Fibroblast of lung (primary cell): ENCODE measurements around the gene MSH6. TPM values are rescaled to one million over a fixed set of nuclear protein-coding genes. Genes with fewer than 3 reads are reported as not detected.

ENCODE experiments used
- DNase-seq, 2 donors: peaks; one replicate each; pipeline versions ENCODE4 v3.0.0 to v3.0.0-alpha.2; 2010; ENCODE audit warnings: low read depth in 2 of 2
- H2AFZ ChIP-seq: 2 replicates; pipeline ENCODE4 v1.5.1; 2012; ENCODE audit warnings: low read length, control low read depth, inconsistent platforms
- H3K27ac ChIP-seq: 2 replicates; pipeline ENCODE4 v1.5.1; 2011; ENCODE audit warnings: low read length, control low read depth; ENCODE audit not compliant: insufficient read depth
- H3K27me3 ChIP-seq: 2 replicates; pipeline ENCODE4 v1.5.1; 2011; ENCODE audit warnings: mild to moderate bottlenecking, low read length; ENCODE audit not compliant: control insufficient read depth, insufficient read depth
- H3K36me3 ChIP-seq: 2 replicates; pipeline ENCODE4 v1.5.1; 2011; ENCODE audit warnings: low read length; ENCODE audit not compliant: control insufficient read depth, insufficient read depth
- H3K4me1 ChIP-seq: 2 replicates; pipeline ENCODE4 v1.5.1; 2011; ENCODE audit warnings: low read length; ENCODE audit not compliant: control insufficient read depth, insufficient read depth; ENCODE audit errors: extremely low read depth
- H3K4me2 ChIP-seq: 2 replicates; pipeline ENCODE4 v1.5.1; 2011; ENCODE audit warnings: low read length, control low read depth; ENCODE audit not compliant: insufficient read depth; ENCODE audit errors: extremely low read depth
- H3K4me3 ChIP-seq, 4 experiments: fragments of 200-600 bp in 1 of 4; sonication (generic) in 1 of 4; replicated peaks in 1 of 4; 2 replicates each; pipeline ENCODE4 v1.5.1; 2011 to 2016; ENCODE audit warnings: low read length in 4 of 4, low read depth in 3 of 4, mild to moderate bottlenecking in 3 of 4, control low read depth in 2 of 4, inconsistent platforms in 1 of 4, mixed read lengths in 1 of 4; ENCODE audit not compliant: insufficient read depth in 1 of 4; ENCODE audit errors: control extremely low read depth in 1 of 4
- H3K79me2 ChIP-seq: 2 replicates; pipeline ENCODE4 v1.5.1; 2012; ENCODE audit warnings: mild to moderate bottlenecking, low read length, inconsistent platforms; ENCODE audit not compliant: control insufficient read depth, insufficient read depth
- H3K9ac ChIP-seq: 2 replicates; pipeline ENCODE4 v1.5.1; 2011; ENCODE audit warnings: mild to moderate bottlenecking, low read length, control low read depth; ENCODE audit not compliant: insufficient read depth
- H3K9me3 ChIP-seq: 2 replicates; pipeline ENCODE4 v1.5.1; 2012; ENCODE audit warnings: low read depth, low read length; ENCODE audit not compliant: control insufficient read depth, insufficient read depth
- H4K20me1 ChIP-seq: 2 replicates; pipeline ENCODE4 v1.5.1; 2011; ENCODE audit warnings: low read length; ENCODE audit not compliant: control insufficient read depth, insufficient read depth; ENCODE audit errors: extremely low read depth
- EZH2 ChIP-seq: IDR thresholded peaks from 2 replicates; pipeline ENCODE4 v1.5.1; 2012; ENCODE audit warnings: low read length, control low read depth, mild to moderate bottlenecking; ENCODE audit errors: missing control alignments
- polyA plus RNA-seq, 2 donors: library from polyadenylated mRNA; depleted of rRNA in 1 of 2; stranded (reverse) in 1 of 2; unstranded in 1 of 2; fragments of >200 nt; gene quantifications; 2 replicates each; pipeline ENCODE4 v1.2.1, GENCODE V29; 2011 to 2012; ENCODE audit warnings: missing spikeins in 1 of 2
- total RNA-seq: library from RNA; depleted of rRNA; stranded (reverse); fragments of >200 nt; gene quantifications from 2 replicates; pipeline ENCODE4 v1.2.1, GENCODE V29; 2014
- TF ChIP-seq, protein P1 (sequence below), 2 donors: IDR thresholded peaks in 1 of 2; conservative IDR thresholded peaks in 1 of 2; 1 replicate in 1 of 2; 2 replicates in 1 of 2; pipeline ENCODE4 v1.5.1; 2011 to 2012; ENCODE audit warnings: low read length in 2 of 2, control low read depth in 1 of 2, inconsistent platforms in 1 of 2, low read depth in 1 of 2, mild to moderate bottlenecking in 1 of 2

Gene MSH6
- total and polyA plus RNA-seq, 2 donors (not counting 1 experiment from before 2014, with no cell fraction given): 29.4 to 37.9 TPM

DNA sequence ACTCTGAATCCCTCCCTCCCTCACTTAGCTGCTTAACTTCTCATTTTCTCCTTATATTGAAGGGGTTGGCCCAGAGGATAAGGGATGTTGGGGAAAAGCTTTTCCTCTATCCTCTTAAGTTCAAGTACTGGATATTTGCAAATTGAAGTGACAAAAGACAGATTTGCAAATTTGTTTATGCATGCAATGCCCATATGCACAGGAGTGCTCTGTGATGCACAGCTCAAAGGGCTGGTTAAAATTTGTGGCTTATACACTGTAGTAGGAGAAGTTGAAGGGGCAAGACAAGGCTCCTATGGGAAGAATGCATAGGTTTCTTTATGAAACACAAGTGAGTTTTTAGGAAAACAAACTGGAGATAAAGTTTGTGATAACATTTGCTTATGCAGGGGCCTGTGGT lies 8.4 kb upstream of the MSH6 start:
- TF ChIP-seq, protein P1, sequence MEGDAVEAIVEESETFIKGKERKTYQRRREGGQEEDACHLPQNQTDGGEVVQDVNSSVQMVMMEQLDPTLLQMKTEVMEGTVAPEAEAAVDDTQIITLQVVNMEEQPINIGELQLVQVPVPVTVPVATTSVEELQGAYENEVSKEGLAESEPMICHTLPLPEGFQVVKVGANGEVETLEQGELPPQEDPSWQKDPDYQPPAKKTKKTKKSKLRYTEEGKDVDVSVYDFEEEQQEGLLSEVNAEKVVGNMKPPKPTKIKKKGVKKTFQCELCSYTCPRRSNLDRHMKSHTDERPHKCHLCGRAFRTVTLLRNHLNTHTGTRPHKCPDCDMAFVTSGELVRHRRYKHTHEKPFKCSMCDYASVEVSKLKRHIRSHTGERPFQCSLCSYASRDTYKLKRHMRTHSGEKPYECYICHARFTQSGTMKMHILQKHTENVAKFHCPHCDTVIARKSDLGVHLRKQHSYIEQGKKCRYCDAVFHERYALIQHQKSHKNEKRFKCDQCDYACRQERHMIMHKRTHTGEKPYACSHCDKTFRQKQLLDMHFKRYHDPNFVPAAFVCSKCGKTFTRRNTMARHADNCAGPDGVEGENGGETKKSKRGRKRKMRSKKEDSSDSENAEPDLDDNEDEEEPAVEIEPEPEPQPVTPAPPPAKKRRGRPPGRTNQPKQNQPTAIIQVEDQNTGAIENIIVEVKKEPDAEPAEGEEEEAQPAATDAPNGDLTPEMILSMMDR (conservative IDR thresholded peaks at IDR 0.05 in 1 of 2, IDR thresholded peaks at IDR 0.05 in 1 of 2; ENCODE audit: low read depth in 1 of 2, low read length in 2 of 2): no peak
- no peak for TF ChIP-seq EZH2
- Histone ChIP-seq H3K27ac (no peak overlapping the region), H3K4me2 (no peak overlapping the region), H3K4me1 (no peaks in the 10 kb centered on the region), H3K79me2 (no peaks in the 10 kb centered on the region), H3K36me3 (no peaks in the 10 kb centered on the region), H2AFZ (no peak overlapping the region), H3K4me3 (no peak overlapping the region), H4K20me1 (no peaks in the 10 kb centered on the region), H3K9me3 (no peaks in the 10 kb centered on the region), H3K9ac (no peak overlapping the region), H3K27me3 (no peaks in the 10 kb centered on the region)
- DNase-seq: no peak

DNA sequence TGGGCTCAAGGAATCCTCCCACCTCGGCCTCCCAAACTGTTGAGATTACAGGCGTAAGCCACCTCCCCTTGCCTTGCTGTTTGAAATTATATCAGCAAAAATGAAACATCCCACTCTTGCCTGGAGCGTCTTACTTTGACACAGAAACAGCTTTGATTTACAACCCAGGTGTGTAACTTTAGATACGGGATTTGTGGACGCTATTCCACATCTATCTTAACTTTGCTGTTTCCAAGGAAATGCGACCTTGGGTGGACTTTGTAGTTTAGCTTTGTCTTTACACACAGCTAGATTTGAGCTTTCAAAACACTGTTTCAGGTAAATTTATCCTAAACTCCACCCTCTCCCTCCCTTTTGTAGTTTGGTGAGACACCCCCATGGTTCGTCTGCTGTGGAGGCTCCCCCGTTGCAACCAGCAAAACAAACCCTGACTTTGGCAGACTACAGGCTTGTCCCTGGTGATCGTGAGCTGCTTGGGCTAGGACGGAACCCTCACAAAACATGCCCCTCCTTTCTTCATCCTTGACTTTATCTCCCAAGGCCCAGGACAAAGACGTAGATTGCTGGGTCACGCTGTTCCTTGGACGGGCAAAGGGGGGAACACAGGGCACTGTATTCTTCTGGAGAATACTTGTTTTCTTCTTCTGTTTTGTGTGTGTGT lies 5.5 kb upstream of the MSH6 start:
- Histone ChIP-seq H2AFZ (no peak overlapping the region), H3K79me2 (no peaks in the 10 kb centered on the region), H3K36me3 (no peaks in the 10 kb centered on the region), H3K4me1 (no peaks in the 10 kb centered on the region), H3K4me2 (no peak overlapping the region), H3K9ac (no peak overlapping the region), H3K27me3 (no peaks in the 10 kb centered on the region), H4K20me1 (no peaks in the 10 kb centered on the region), H3K9me3 (no peaks in the 10 kb centered on the region), H3K4me3 (no peak overlapping the region), H3K27ac (no peak overlapping the region)
- no peak for TF ChIP-seq EZH2
- TF ChIP-seq, protein P1 (conservative IDR thresholded peaks at IDR 0.05 in 1 of 2, IDR thresholded peaks at IDR 0.05 in 1 of 2; ENCODE audit: low read depth in 1 of 2, low read length in 2 of 2): no peak
- no peak for DNase-seq

DNA sequence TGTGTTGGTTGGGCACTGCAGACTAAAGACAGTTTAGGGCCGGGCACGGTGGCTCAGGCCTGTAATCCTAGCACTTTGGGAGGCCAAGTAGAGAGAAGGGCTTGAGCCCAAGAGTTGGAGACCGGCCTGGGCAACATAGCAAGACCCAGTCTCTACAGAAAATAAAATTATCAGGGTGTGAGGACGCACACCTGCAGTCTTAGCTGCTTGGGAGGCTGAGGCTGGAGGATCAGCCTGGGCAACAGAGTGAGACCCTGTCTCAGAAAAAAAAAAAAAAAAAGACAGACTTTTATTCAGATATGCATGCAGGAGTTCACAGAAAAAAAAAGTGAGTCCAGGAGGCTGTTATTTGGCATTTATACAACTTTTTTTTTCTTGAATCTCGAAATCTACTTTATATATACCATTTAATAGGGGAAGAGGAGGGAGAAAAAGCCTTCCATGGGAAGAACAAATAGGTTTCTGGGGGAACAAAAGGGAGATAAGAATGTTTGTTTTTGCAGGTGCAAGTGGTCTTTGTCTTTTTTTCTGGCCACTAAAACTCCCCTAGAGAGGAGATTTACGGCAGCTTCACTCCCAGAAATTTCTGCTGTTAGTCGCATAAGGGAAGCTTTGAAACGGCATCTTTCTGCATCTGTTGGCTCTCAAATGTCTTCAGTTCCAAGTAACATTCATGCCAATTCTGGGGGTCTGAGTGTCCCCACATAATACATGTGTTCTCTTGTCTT lies 4.1 kb upstream of the MSH6 start:
- Histone ChIP-seq H3K79me2 (no peaks in the 10 kb centered on the region), H3K27me3 (no peaks in the 10 kb centered on the region), H3K4me3 (no peak overlapping the region), H3K27ac (no peak overlapping the region), H3K9me3 (no peaks in the 10 kb centered on the region), H3K9ac (no peak overlapping the region), H3K4me2 (no peak overlapping the region), H2AFZ (no peak overlapping the region), H3K36me3 (no peaks in the 10 kb centered on the region), H4K20me1 (no peaks in the 10 kb centered on the region), H3K4me1 (no peaks in the 10 kb centered on the region)
- no peak for DNase-seq
- TF ChIP-seq, protein P1 (conservative IDR thresholded peaks at IDR 0.05 in 1 of 2, IDR thresholded peaks at IDR 0.05 in 1 of 2; ENCODE audit: low read depth in 1 of 2, low read length in 2 of 2): no peak
- no peak for TF ChIP-seq EZH2
